HTERT RPE-1 (cell line): ENCODE measurements around the gene HSP90AA1.
"Not testable (repeated sequence)": the region's sequence is repeated elsewhere in the genome, so short reads cannot be mapped to it uniquely, and the experiment has no call there.

Experiments used
- in situ Hi-C: fragments of 300-500 bp; cut with MboI; formaldehyde crosslinking; loops from 4 replicates; pipeline ENCODE4 v1.14.3; 2020; ENCODE audit warnings: low sequenced_read_pairs

Gene HSP90AA1

GRCh38 chr14:102086972-102087761 lies at the start of gene HSP90AA1:
HSP90AA1 (minus strand) TSS chr14:102087044; CDS start chr14:102086378, 666 bp downstream.
- in situ Hi-C loops: no loop called here

- in situ Hi-C loops: not testable (repeated sequence)
These were observed 48.6 kb upstream of the HSP90AA1 start for GRCh38 chr14:102135456-102135855.

GRCh38 chr14:102134719-102135118 lies 47.9 kb upstream of the HSP90AA1 start:
- in situ Hi-C loops: not testable (repeated sequence)

- in situ Hi-C loops: not testable (repeated sequence)
These were observed 47.2 kb upstream of the HSP90AA1 start for GRCh38 chr14:102134021-102134420.

GRCh38 chr14:102131741-102132140 lies 44.9 kb upstream of the HSP90AA1 start:
- in situ Hi-C loops: no loop called here

- in situ Hi-C loops: no loop called here
These were observed 40.1 kb upstream of the HSP90AA1 start for GRCh38 chr14:102126807-102127455.

- in situ Hi-C loops: no loop called here
These were observed 38.7 kb upstream of the HSP90AA1 start for GRCh38 chr14:102125546-102125945.

GRCh38 chr14:102124419-102124818 lies 37.6 kb upstream of the HSP90AA1 start:
- in situ Hi-C loops: no loop called here

- in situ Hi-C loops: no loop called here
These were observed 34.7 kb upstream of the HSP90AA1 start for GRCh38 chr14:102121567-102121966.

- in situ Hi-C loops: no loop called here
These were observed 34.0 kb upstream of the HSP90AA1 start for GRCh38 chr14:102120888-102121287.

- in situ Hi-C loops: no loop called here
These were observed 31.0 kb upstream of the HSP90AA1 start for GRCh38 chr14:102117852-102118251.

GRCh38 chr14:102116361-102117180 lies 29.7 kb upstream of the HSP90AA1 start:
- in situ Hi-C loops: no loop called here

GRCh38 chr14:102111101-102111500 lies 24.3 kb upstream of the HSP90AA1 start:
- in situ Hi-C loops: no loop called here

- in situ Hi-C loops: not testable (repeated sequence)
These were observed 22.5 kb upstream of the HSP90AA1 start for GRCh38 chr14:102109332-102109731.

GRCh38 chr14:102105369-102105768 lies 18.5 kb upstream of the HSP90AA1 start:
- in situ Hi-C loops: no loop called here

GRCh38 chr14:102103062-102103695 lies 16.3 kb upstream of the HSP90AA1 start:
- in situ Hi-C loops: no loop called here

- in situ Hi-C loops: no loop called here
These were observed 10.7 kb upstream of the HSP90AA1 start for GRCh38 chr14:102097441-102098135.

- in situ Hi-C loops: no loop called here
These were observed 9.8 kb upstream of the HSP90AA1 start for GRCh38 chr14:102096569-102097188.

- in situ Hi-C loops: no loop called here
These were observed 9.2 kb upstream of the HSP90AA1 start for GRCh38 chr14:102095871-102096568.
